Frontal cortex (tissue), 4 donors: ENCODE results near the gene AGRN. TPM values are rescaled to one million over a fixed set of nuclear protein-coding genes. Genes with fewer than 3 reads are reported as not detected.

Experiments
- DNase-seq, 2 donors: peaks; one replicate each; pipeline ENCODE4 v3.0.0; 2012; ENCODE audit warnings: low spot score in 2 of 2
- FAIRE-seq: peaks from 2 replicates; lab custom pipeline; 2012; peaks lifted over from hg19 to GRCh38; lab: Jason Lieb, UNC
- total RNA-seq: library from RNA; depleted of rRNA; stranded (reverse); fragments of >200 nt; gene quantifications from one replicate; pipeline ENCODE4 v1.2.3, GENCODE V29; 2014
- donor health status: control.
- donor health status: control.
- donor health status: control.

Gene AGRN
- total RNA-seq, 1 donor from 2014 or later: 51.8 TPM

- DNase-seq (peak; percentile 90 to 91), FAIRE-seq (no peak)
These were observed 13.2 kb downstream of the AGRN start for GRCh38 chr1:1033009-1033587.

GRCh38 chr1:1033731-1034438, 14.0 kb downstream of the AGRN start:
- FAIRE-seq (no peak), DNase-seq (no peak)

GRCh38 chr1:1034439-1034781, 14.5 kb downstream of the AGRN start:
- DNase-seq (no peak), FAIRE-seq (no peak)

- FAIRE-seq (no peak), DNase-seq (no peak)
These were observed 15.5 kb downstream of the AGRN start for GRCh38 chr1:1035291-1035943.

- DNase-seq: no peak
- FAIRE-seq: no peak
These were observed 17.7 kb downstream of the AGRN start for GRCh38 chr1:1037366-1038327.

GRCh38 chr1:1038694-1039093, 18.8 kb downstream of the AGRN start:
- FAIRE-seq (no peak), DNase-seq (no peak)

- no peak for DNase-seq
- no peak for FAIRE-seq
These were observed 19.4 kb downstream of the AGRN start for GRCh38 chr1:1039145-1039910.

GRCh38 chr1:1040004-1040991, 20.4 kb downstream of the AGRN start:
- FAIRE-seq (no peak), DNase-seq (peak; percentile 95 to 98)

- DNase-seq: no peak
- no peak for FAIRE-seq
These were observed 21.2 kb downstream of the AGRN start for GRCh38 chr1:1041092-1041523.

- FAIRE-seq (no peak), DNase-seq (no peak)
These were observed 22.0 kb downstream of the AGRN start for GRCh38 chr1:1041873-1042272.

GRCh38 chr1:1042835-1043234, 22.9 kb downstream of the AGRN start:
- no peak for FAIRE-seq

GRCh38 chr1:1043411-1043810, 23.5 kb downstream of the AGRN start:
- FAIRE-seq (no peak), DNase-seq (no peak)

More at GRCh38 chr1:1042835-1043234, 22.9 kb downstream of the AGRN start:
- DNase-seq: no peak

GRCh38 chr1:1043921-1044320, 24.0 kb downstream of the AGRN start:
- DNase-seq (no peak), FAIRE-seq (no peak)

GRCh38 chr1:1044455-1045078, 24.6 kb downstream of the AGRN start:
- DNase-seq (no peak), FAIRE-seq (no peak)

- FAIRE-seq (no peak), DNase-seq (no peak)
These were observed 25.2 kb downstream of the AGRN start for GRCh38 chr1:1045129-1045528.

- DNase-seq: no peak
- FAIRE-seq: no peak
These were observed 26.3 kb downstream of the AGRN start for GRCh38 chr1:1046243-1046642.

GRCh38 chr1:1046767-1047166, 26.8 kb downstream of the AGRN start:
- FAIRE-seq: no peak
- DNase-seq: no peak

- no peak for FAIRE-seq
- DNase-seq: no peak
These were observed 27.5 kb downstream of the AGRN start for GRCh38 chr1:1047407-1047806.
